Epithelial cell of proximal tubule (primary cell): ENCODE data around the gene SCCPDH. TPM values are rescaled to one million over a fixed set of nuclear protein-coding genes. Genes with fewer than 3 reads are reported as not detected.

Source experiments
- DNase-seq: peaks from one replicate; pipeline ENCODE4 v3.0.0-alpha.2; 2011; ENCODE audit warnings: low read depth
- H3K4me3 ChIP-seq: 2 replicates; pipeline ENCODE4 v1.5.1; 2011; ENCODE audit warnings: low read depth, mild to moderate bottlenecking, low read length
- CTCF ChIP-seq: conservative IDR thresholded peaks from 2 replicates; pipeline ENCODE4 v1.5.1; 2012; ENCODE audit warnings: low read depth, mild to moderate bottlenecking, low read length
- total RNA-seq: library from RNA; depleted of rRNA; stranded (reverse); fragments of >200 nt; gene quantifications from 2 replicates; pipeline ENCODE4 v1.2.3, GENCODE V29; 2015

SCCPDH gene
- total RNA-seq, 1 donor from 2014 or later = 40.8 TPM

GRCh38 chr1:246779561-246780175 lies 55.5 kb downstream of the SCCPDH start:
- DNase-seq = no peak
- no peak overlapping the region for H3K4me3 ChIP-seq
- no peak for TF ChIP-seq CTCF

- no peak overlapping the region for H3K4me3 ChIP-seq
- no peak for TF ChIP-seq CTCF
- DNase-seq = no peak
Observed at GRCh38 chr1:246780264-246780663, 56.1 kb downstream of the SCCPDH start.

- no peak for TF ChIP-seq CTCF
- DNase-seq = no peak
Observed at GRCh38 chr1:246781212-246781611, 57.0 kb downstream of the SCCPDH start.

GRCh38 chr1:246782120-246782900 lies 58.1 kb downstream of the SCCPDH start:
- H3K4me3 ChIP-seq = no peak overlapping the region
- no peak for TF ChIP-seq CTCF
- DNase-seq = peak; percentile 16

More at GRCh38 chr1:246781212-246781611, 57.0 kb downstream of the SCCPDH start:
- no peak overlapping the region for H3K4me3 ChIP-seq

- no peak for TF ChIP-seq CTCF
- H3K4me3 ChIP-seq = no peak overlapping the region
- no peak for DNase-seq
Observed at GRCh38 chr1:246784621-246785493, 60.6 kb downstream of the SCCPDH start.

GRCh38 chr1:246785494-246786111 lies 61.4 kb downstream of the SCCPDH start:
- no peak for DNase-seq
- no peak overlapping the region for H3K4me3 ChIP-seq
- no peak for TF ChIP-seq CTCF
